Peyer's patch (tissue), 4 donors: ENCODE results near the gene ZNF664. TPM values are rescaled to one million over a fixed set of nuclear protein-coding genes. Genes with fewer than 3 reads are reported as not detected.

Experiments
- DNase-seq, 3 donors: peaks; one replicate each; pipeline ENCODE4 v3.0.0-alpha.2; 2017 to 2019
- H3K27ac ChIP-seq, 4 donors: fragments of 200-600 bp; sonication (generic); one replicate each; pipeline ENCODE4 v1.5.1; 2016 to 2019
- H3K27me3 ChIP-seq, 2 donors: fragments of 200-600 bp; sonication (generic); one replicate each; pipeline ENCODE4 v1.5.1; 2019
- H3K36me3 ChIP-seq, 3 donors: fragments of 200-600 bp; sonication (generic); one replicate each; pipeline ENCODE4 v1.5.1; 2016 to 2019
- H3K4me1 ChIP-seq, 4 donors: fragments of 200-600 bp; sonication (generic); one replicate each; pipeline ENCODE4 v1.5.1; 2016 to 2019
- H3K4me3 ChIP-seq, 4 donors: fragments of 200-600 bp; sonication (generic); 1 replicate in 3 of 4; 2 replicates in 1 of 4; pipeline ENCODE4 v1.5.1; 2016 to 2019; ENCODE audit warnings: mild to moderate bottlenecking in 1 of 4
- H3K9me3 ChIP-seq, 4 donors: fragments of 200-600 bp; sonication (generic); one replicate each; pipeline ENCODE4 v1.5.1; 2016 to 2019; ENCODE audit warnings: mild to moderate bottlenecking in 1 of 4
- CTCF ChIP-seq, 6 experiments: fragments of 450-650 bp in 4 of 6; fragments of 200-600 bp in 2 of 6; sonication (generic) in 1 of 6; IDR thresholded peaks; one replicate each; pipeline ENCODE4 v1.5.1; 2017 to 2019; ENCODE audit warnings: antibody characterized with exemption in 6 of 6, mild to moderate bottlenecking in 3 of 6, moderate library complexity in 1 of 6
- POLR2A ChIP-seq, 2 donors: fragments of 450-650 bp; IDR thresholded peaks; one replicate each; pipeline ENCODE4 v1.5.1; 2017; ENCODE audit warnings: antibody characterized with exemption in 2 of 2, mild to moderate bottlenecking in 2 of 2, moderate library complexity in 2 of 2
- total RNA-seq, 4 donors: library from RNA; depleted of rRNA; stranded (reverse); fragments of >200 nt; gene quantifications; one replicate each; pipeline ENCODE4 v1.1.0, GENCODE V29; 2016

Gene ZNF664
- total RNA-seq, 4 donors from 2014 or later = 75.9 to 160 (median 114) TPM

DNA sequence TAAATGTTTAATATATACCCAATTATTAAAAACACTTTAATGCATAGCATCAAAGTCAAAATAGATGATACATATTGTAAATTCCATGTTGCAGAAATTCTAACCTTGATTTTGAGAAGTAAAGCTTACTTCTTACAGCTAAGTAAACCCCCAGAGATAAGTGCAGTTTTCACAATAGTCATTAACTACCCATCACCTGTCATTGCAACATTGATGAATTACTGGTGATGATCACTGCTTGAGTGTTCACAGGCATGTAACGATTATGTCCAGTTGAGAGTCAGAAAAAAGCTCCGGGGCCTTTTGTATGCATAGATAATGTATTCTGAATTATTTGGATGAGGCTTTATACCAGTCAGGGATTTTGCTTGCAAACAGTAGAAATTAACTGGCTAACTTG lies 67.7 kb downstream of the ZNF664 start:
- no peaks in the 10 kb centered on the region for H3K27me3 ChIP-seq
- no peaks in the 10 kb centered on the region for H3K4me1 ChIP-seq
- no peaks in the 10 kb centered on the region for H3K36me3 ChIP-seq
- H3K27ac ChIP-seq = no peak overlapping the region
- no peak overlapping the region for H3K4me3 ChIP-seq
- no peaks in the 10 kb centered on the region for H3K9me3 ChIP-seq
- no peak for TF ChIP-seq POLR2A (IDR thresholded peaks at IDR 0.05)
- no peak for TF ChIP-seq CTCF (IDR thresholded peaks at IDR 0.05)
- DNase-seq = no peak

- no peak overlapping the region for H3K4me3 ChIP-seq
- H3K36me3 ChIP-seq = no peaks in the 10 kb centered on the region
- no peaks in the 10 kb centered on the region for H3K27me3 ChIP-seq
- no peak for TF ChIP-seq POLR2A (IDR thresholded peaks at IDR 0.05)
- TF ChIP-seq CTCF (IDR thresholded peaks at IDR 0.05) = no peak
- DNase-seq = no peak
- H3K27ac ChIP-seq = no peak overlapping the region
- peaks cover 0 to 3% (median 1%) of the 10 kb centered on the region in 4 donors for H3K9me3 ChIP-seq
- H3K4me1 ChIP-seq = no peaks in the 10 kb centered on the region
Observed at GRCh38 chr12:124041907-124042306, 68.9 kb downstream of the ZNF664 start.

GRCh38 chr12:124044021-124044420 lies 71.0 kb downstream of the ZNF664 start:
- H3K27ac ChIP-seq = no peak overlapping the region
- H3K4me3 ChIP-seq = no peak overlapping the region
- no peak for DNase-seq
- TF ChIP-seq POLR2A (IDR thresholded peaks at IDR 0.05) = no peak
- no peak for TF ChIP-seq CTCF (IDR thresholded peaks at IDR 0.05)
- peaks cover 0 to 14% (median 4%) of the 10 kb centered on the region in 4 donors for H3K9me3 ChIP-seq
- H3K27me3 ChIP-seq = no peaks in the 10 kb centered on the region
- H3K36me3 ChIP-seq = no peaks in the 10 kb centered on the region
- H3K4me1 ChIP-seq = no peaks in the 10 kb centered on the region

DNA sequence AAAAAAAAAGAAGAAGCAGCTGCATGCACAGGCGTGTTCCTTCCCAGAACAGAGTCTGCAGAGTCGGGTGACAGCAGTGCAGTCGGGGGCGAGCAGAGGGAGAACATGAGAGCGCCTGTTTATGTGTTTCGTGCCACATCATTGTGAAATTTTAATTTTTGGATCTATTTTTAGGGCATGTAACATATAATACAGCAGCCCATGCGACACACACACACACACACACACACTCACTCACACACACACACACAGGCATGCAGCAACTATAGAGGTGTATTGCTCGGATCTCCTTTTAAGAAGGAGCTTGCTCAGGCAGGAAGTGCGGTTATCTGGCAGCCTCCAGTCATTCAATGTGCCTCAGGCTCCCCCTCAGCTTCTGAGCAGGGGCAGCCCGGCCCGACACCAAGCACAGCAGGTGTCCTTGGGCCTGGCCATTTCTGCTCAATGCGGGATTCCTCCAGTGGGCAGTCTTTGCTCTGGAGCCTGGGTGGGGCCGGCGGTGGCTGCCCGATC lies 71.8 kb downstream of the ZNF664 start:
- Histone ChIP-seq H3K9me3 (peaks cover 0 to 14% (median 4%) of the 10 kb centered on the region in 4 donors), H3K4me1 (no peaks in the 10 kb centered on the region), H3K4me3 (no peak overlapping the region), H3K27me3 (no peaks in the 10 kb centered on the region), H3K27ac (no peak overlapping the region), H3K36me3 (no peaks in the 10 kb centered on the region)
- no peak for DNase-seq
- TF ChIP-seq POLR2A (IDR thresholded peaks at IDR 0.05) = no peak
- TF ChIP-seq CTCF (IDR thresholded peaks at IDR 0.05) = no peak

- Histone ChIP-seq H3K27me3 (no peaks in the 10 kb centered on the region), H3K36me3 (no peaks in the 10 kb centered on the region), H3K4me1 (no peaks in the 10 kb centered on the region), H3K27ac (no peak overlapping the region), H3K4me3 (no peak overlapping the region), H3K9me3 (peaks cover 0 to 14% (median 4%) of the 10 kb centered on the region in 4 donors)
- TF ChIP-seq CTCF (IDR thresholded peaks at IDR 0.05) (no peak), POLR2A (IDR thresholded peaks at IDR 0.05) (no peak)
- no peak for DNase-seq
Observed at GRCh38 chr12:124045671-124046455, 72.8 kb downstream of the ZNF664 start.
